Gastroesophageal sphincter (tissue), 4 donors: Measurements from ENCODE around the gene GXYLT2. TPM values are rescaled to one million over a fixed set of nuclear protein-coding genes. Genes with fewer than 3 reads are reported as not detected.

Source experiments
- ATAC-seq: fragments of 150-250 bp; one replicate; pipeline ENCODE4 v1.9.1; 2016; ENCODE audit warnings: mild to moderate bottlenecking, moderate library complexity
- H3K27ac ChIP-seq, 4 donors: fragments of 200-600 bp; sonication (generic) in 3 of 4; 1 replicate in 3 of 4; 2 replicates in 1 of 4; pipeline ENCODE4 v1.5.1; 2016 to 2019
- H3K27me3 ChIP-seq: fragments of 200-600 bp; sonication (generic); one replicate; pipeline ENCODE4 v1.5.1; 2019
- H3K36me3 ChIP-seq, 2 donors: fragments of 200-600 bp; sonication (generic); one replicate each; pipeline ENCODE4 v1.5.1; 2019; ENCODE audit warnings: control low read depth in 1 of 2
- H3K4me1 ChIP-seq, 3 donors: fragments of 200-600 bp; sonication (generic); 1 replicate in 2 of 3; 2 replicates in 1 of 3; pipeline ENCODE4 v1.5.1; 2016 to 2019; ENCODE audit warnings: control low read depth in 2 of 3
- H3K4me3 ChIP-seq, 2 donors: fragments of 200-600 bp; sonication (generic); one replicate each; pipeline ENCODE4 v1.5.1; 2019; ENCODE audit warnings: mild to moderate bottlenecking in 1 of 2, moderate library complexity in 1 of 2
- H3K9me3 ChIP-seq, 3 donors: fragments of 200-600 bp; sonication (generic); one replicate each; pipeline ENCODE4 v1.5.1; 2017 to 2019; ENCODE audit warnings: control low read depth in 2 of 3
- EP300 ChIP-seq: sonication (generic); formaldehyde crosslinking; IDR thresholded peaks from one replicate; pipeline ENCODE4 v1.6.1; 2017; ENCODE audit warnings: antibody characterized with exemption, mild to moderate bottlenecking
- POLR2A ChIP-seq, 2 donors: fragments of 450-650 bp; IDR thresholded peaks; one replicate each; pipeline ENCODE4 v1.6.1; 2017; ENCODE audit warnings: antibody characterized with exemption in 2 of 2, mild to moderate bottlenecking in 2 of 2, moderate library complexity in 1 of 2
- POLR2AphosphoS5 ChIP-seq: sonication (generic); formaldehyde crosslinking; IDR thresholded peaks from one replicate; pipeline ENCODE4 v1.6.1; 2017; ENCODE audit warnings: antibody characterized with exemption
- WGBS, 2 donors: methylation state at CpG; one replicate each; pipeline ENCODE4 v1.1.5; 2018; ENCODE audit warnings: low coverage in 1 of 2; 5-methylcytosine and 5-hydroxymethylcytosine counted together
- total RNA-seq, 4 donors: library from RNA; depleted of rRNA; stranded (reverse); fragments of >200 nt; gene quantifications; one replicate each; pipeline ENCODE4 v1.1.0, GENCODE V29; 2016
- TF ChIP-seq, protein P1 (sequence below), 4 experiments: fragments of 200-600 bp in 2 of 4; fragments of 450-650 bp in 2 of 4; sonication (generic) in 1 of 4; IDR thresholded peaks; one replicate each; pipeline ENCODE4 v1.5.1; 2017 to 2019; ENCODE audit warnings: antibody characterized with exemption in 4 of 4, mild to moderate bottlenecking in 2 of 4, moderate library complexity in 2 of 4

Gene GXYLT2
- total RNA-seq, 4 donors from 2014 or later: 6.1 to 7.9 (median 7.0) TPM

DNA sequence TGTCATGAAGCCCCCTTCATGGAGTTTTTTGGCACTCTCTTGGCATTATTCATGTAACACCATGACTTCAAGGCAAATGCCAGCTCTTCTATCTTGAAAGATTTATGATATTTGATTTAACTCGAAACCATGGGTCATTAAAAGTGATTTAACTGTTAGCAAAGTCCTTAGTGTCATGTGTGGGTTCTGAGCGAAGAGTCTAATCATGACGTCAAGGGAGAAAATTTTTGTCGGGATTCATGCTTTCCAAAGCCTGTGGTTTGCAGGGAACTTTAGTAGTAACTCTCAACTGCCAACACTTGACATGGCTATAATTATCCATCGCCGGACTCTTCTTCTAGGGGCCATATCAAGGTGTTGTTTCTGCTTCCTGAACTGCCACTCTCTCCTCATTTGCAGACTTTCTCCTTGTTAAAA, 11.5 kb downstream of the GXYLT2 start:
- TF ChIP-seq POLR2A (IDR thresholded peaks at IDR 0.05): no peak
- TF ChIP-seq POLR2AphosphoS5: no peak
- TF ChIP-seq, protein P1, sequence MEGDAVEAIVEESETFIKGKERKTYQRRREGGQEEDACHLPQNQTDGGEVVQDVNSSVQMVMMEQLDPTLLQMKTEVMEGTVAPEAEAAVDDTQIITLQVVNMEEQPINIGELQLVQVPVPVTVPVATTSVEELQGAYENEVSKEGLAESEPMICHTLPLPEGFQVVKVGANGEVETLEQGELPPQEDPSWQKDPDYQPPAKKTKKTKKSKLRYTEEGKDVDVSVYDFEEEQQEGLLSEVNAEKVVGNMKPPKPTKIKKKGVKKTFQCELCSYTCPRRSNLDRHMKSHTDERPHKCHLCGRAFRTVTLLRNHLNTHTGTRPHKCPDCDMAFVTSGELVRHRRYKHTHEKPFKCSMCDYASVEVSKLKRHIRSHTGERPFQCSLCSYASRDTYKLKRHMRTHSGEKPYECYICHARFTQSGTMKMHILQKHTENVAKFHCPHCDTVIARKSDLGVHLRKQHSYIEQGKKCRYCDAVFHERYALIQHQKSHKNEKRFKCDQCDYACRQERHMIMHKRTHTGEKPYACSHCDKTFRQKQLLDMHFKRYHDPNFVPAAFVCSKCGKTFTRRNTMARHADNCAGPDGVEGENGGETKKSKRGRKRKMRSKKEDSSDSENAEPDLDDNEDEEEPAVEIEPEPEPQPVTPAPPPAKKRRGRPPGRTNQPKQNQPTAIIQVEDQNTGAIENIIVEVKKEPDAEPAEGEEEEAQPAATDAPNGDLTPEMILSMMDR (IDR thresholded peaks at IDR 0.05): no peak
- TF ChIP-seq EP300: no peak
- no peak overlapping the region for H3K27ac ChIP-seq
- no peak overlapping the region for H3K4me3 ChIP-seq
- H3K36me3 ChIP-seq: no peaks in the 10 kb centered on the region
- no peak for ATAC-seq
- no peaks in the 10 kb centered on the region for H3K9me3 ChIP-seq
- no peaks in the 10 kb centered on the region for H3K4me1 ChIP-seq
- 50 to 51% methylated on average over 5 to 6 of the region's 6 CpGs for WGBS, 2 donors
- no peaks in the 10 kb centered on the region for H3K27me3 ChIP-seq

DNA sequence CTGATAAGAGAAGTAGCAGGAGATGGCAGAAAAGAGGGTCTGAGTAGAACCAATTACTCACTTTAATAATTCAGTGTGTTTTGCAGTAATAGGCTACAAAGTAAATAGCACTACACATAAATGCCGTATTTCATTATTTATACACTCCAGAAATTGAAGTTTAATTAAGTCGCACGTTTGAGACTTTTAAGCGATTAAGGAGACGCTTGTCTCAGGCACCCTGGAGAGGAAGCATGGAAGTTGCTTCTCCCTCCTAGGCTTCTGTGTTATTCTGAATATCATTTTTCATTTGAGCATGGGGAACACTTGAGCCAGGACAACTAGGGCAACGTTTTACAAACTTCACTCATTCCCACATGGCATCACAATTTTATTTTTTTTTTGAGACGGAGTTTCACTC, 12.2 kb downstream of the GXYLT2 start:
- Histone ChIP-seq H3K9me3 (no peaks in the 10 kb centered on the region), H3K27ac (no peak overlapping the region), H3K36me3 (no peaks in the 10 kb centered on the region), H3K4me3 (no peak overlapping the region), H3K4me1 (no peaks in the 10 kb centered on the region), H3K27me3 (no peaks in the 10 kb centered on the region)
- TF ChIP-seq EP300 (no peak), POLR2A (IDR thresholded peaks at IDR 0.05) (no peak), POLR2AphosphoS5 (no peak)
- TF ChIP-seq, protein P1 (IDR thresholded peaks at IDR 0.05): no peak
- WGBS, 2 donors: 87 to 92% methylated on average over 5 to 7 of the region's 7 CpGs
- ATAC-seq: no peak

DNA sequence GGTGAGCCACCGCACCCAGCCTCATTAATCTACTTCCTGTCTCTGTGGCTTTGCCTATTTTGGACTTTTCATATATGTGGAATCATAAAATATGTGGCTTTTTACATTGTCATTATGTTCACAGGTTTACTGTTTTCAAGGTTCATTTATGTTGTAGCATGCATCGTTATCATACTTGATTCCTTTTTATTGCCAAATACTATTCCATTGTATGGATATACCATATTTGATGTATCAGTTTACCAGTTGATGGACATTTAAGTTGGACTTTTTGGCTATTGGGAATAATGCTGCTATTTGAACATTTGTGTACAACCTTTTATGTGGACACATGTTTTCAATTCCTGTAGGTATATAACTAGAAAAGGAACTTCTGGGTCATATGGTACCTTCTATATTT, 14.0 kb downstream of the GXYLT2 start:
- Histone ChIP-seq H3K36me3 (no peaks in the 10 kb centered on the region), H3K4me1 (peaks cover 0 to 4% (median 0%) of the 10 kb centered on the region in 3 donors), H3K27ac (no peak overlapping the region), H3K4me3 (no peak overlapping the region), H3K27me3 (no peaks in the 10 kb centered on the region), H3K9me3 (no peaks in the 10 kb centered on the region)
- ATAC-seq: no peak
- TF ChIP-seq POLR2A (IDR thresholded peaks at IDR 0.05) (no peak), EP300 (no peak), POLR2AphosphoS5 (no peak)
- TF ChIP-seq, protein P1 (IDR thresholded peaks at IDR 0.05): no peak
- WGBS, 2 donors: 100% methylated on average over 2 of the region's 2 CpGs

DNA sequence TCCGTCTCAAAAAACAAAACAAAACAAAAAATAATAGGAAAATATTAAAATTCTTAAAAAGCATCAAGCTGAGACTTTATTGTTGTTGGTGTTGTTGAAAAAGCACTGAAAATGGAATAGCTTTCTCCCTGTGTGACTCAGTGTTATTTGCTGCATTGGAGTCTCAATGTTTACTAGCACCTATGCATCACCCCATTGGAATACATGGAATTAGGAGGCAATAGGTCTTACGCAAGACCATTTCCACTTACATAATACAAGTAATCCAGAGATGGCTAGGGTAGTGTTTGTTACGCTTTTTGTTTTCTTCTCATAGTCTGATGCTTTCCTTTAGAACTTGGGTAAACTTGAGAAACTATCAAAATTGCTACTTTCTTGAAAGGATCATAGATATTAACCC, 15.2 kb downstream of the GXYLT2 start:
- peak; percentile 36 for TF ChIP-seq POLR2AphosphoS5
- TF ChIP-seq, protein P1 (IDR thresholded peaks at IDR 0.05): no peak
- no peak overlapping the region for H3K4me3 ChIP-seq
- H3K27me3 ChIP-seq: no peaks in the 10 kb centered on the region
- ATAC-seq: peak; percentile 64
- no peaks in the 10 kb centered on the region for H3K9me3 ChIP-seq
- H3K27ac ChIP-seq: no peak overlapping the region
- 78 to 97% methylated on average over 3 of the region's 3 CpGs for WGBS, 2 donors
- H3K4me1 ChIP-seq: peaks cover 0 to 16% (median 4%) of the 10 kb centered on the region in 3 donors
- H3K36me3 ChIP-seq: no peaks in the 10 kb centered on the region

DNA sequence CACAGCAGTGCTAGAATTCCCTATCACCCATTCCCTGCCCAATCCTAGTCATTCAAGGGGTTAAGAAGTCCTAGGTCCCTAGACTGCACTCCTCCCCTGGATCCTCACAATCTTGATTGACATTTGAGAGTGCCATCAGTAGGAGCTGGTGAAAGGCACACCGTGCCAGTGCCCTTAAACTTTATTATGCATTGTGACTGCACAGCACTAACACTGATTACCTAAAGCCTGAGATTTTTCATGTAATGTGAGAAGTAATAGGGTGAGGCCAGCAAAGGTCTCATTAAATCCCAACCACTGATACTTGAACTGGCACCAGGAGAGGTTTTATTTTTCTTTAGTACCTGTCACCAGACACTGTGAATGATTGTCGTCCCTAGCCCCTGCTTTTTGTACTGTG, 16.3 kb downstream of the GXYLT2 start:
- no peaks in the 10 kb centered on the region for H3K9me3 ChIP-seq
- ATAC-seq: no peak
- WGBS, 2 donors: 40 to 77% methylated on average over 1 to 2 of the region's 2 CpGs
- no peaks in the 10 kb centered on the region for H3K36me3 ChIP-seq
- H3K27me3 ChIP-seq: no peaks in the 10 kb centered on the region
- H3K27ac ChIP-seq: no peak overlapping the region
- H3K4me1 ChIP-seq: peaks cover 0 to 24% (median 7%) of the 10 kb centered on the region in 3 donors
- TF ChIP-seq, protein P1 (IDR thresholded peaks at IDR 0.05): no peak
- TF ChIP-seq POLR2AphosphoS5 (no peak), POLR2A (IDR thresholded peaks at IDR 0.05) (no peak), EP300 (no peak)
- H3K4me3 ChIP-seq: no peak overlapping the region
